ENCODE measurements around the gene ARID1B.

The ARID1B gene

GRCh38 chr6:156852147-156852857 lies 75.1 kb downstream of the ARID1B start:
- DNase-seq (ENCODE audit: low read depth in 2 of 2): no peak

- no peak for DNase-seq (ENCODE audit: low read depth in 2 of 2)
These were observed 75.7 kb downstream of the ARID1B start for GRCh38 chr6:156852858-156853216.

GRCh38 chr6:156853733-156854132 lies 76.6 kb downstream of the ARID1B start:
- no peak for DNase-seq (ENCODE audit: low read depth in 2 of 2)

- no peak for DNase-seq (ENCODE audit: low read depth in 2 of 2)
These were observed 77.4 kb downstream of the ARID1B start for GRCh38 chr6:156854466-156855161.

GRCh38 chr6:156857573-156857972 lies 80.4 kb downstream of the ARID1B start:
- DNase-seq (ENCODE audit: low read depth in 2 of 2): no peak

- DNase-seq (ENCODE audit: low read depth in 2 of 2): no peak
These were observed 82.5 kb downstream of the ARID1B start for GRCh38 chr6:156859686-156860085.

- no peak for DNase-seq (ENCODE audit: low read depth in 2 of 2)
These were observed 85.5 kb downstream of the ARID1B start for GRCh38 chr6:156862711-156863110.

- no peak for DNase-seq (ENCODE audit: low read depth in 2 of 2)
These were observed 86.3 kb downstream of the ARID1B start for GRCh38 chr6:156863504-156863903.

- DNase-seq (ENCODE audit: low read depth in 2 of 2): no peak
These were observed 87.4 kb downstream of the ARID1B start for GRCh38 chr6:156864557-156864956.

- DNase-seq (ENCODE audit: low read depth in 2 of 2): no peak
These were observed 87.9 kb downstream of the ARID1B start for GRCh38 chr6:156865019-156865629.

- DNase-seq (ENCODE audit: low read depth in 2 of 2): no peak
These were observed 89.2 kb downstream of the ARID1B start for GRCh38 chr6:156866220-156867015.

GRCh38 chr6:156867121-156867520 lies 89.9 kb downstream of the ARID1B start:
- DNase-seq (ENCODE audit: low read depth in 2 of 2): no peak

- DNase-seq (ENCODE audit: low read depth in 2 of 2): no peak
These were observed 91.2 kb downstream of the ARID1B start for GRCh38 chr6:156868385-156868784.

- no peak for DNase-seq (ENCODE audit: low read depth in 2 of 2)
These were observed 92.8 kb downstream of the ARID1B start for GRCh38 chr6:156869980-156870398.

GRCh38 chr6:156870924-156871539 lies 93.9 kb downstream of the ARID1B start:
- no peak for DNase-seq (ENCODE audit: low read depth in 2 of 2)

- DNase-seq (ENCODE audit: low read depth in 2 of 2): no peak
These were observed 95.7 kb downstream of the ARID1B start for GRCh38 chr6:156872903-156873302.

GRCh38 chr6:156873654-156874380 lies 96.6 kb downstream of the ARID1B start:
- no peak for DNase-seq (ENCODE audit: low read depth in 2 of 2)

- DNase-seq (ENCODE audit: low read depth in 2 of 2): no peak
These were observed 97.9 kb downstream of the ARID1B start for GRCh38 chr6:156875062-156875461.

GRCh38 chr6:156876302-156876701 lies 99.1 kb downstream of the ARID1B start:
- no peak for DNase-seq (ENCODE audit: low read depth in 2 of 2)

GRCh38 chr6:156877126-156877863 lies 100.1 kb downstream of the ARID1B start:
- DNase-seq (ENCODE audit: low read depth in 2 of 2): no peak
